ENCODE data around the gene RGS14. TPM values are rescaled to one million over a fixed set of nuclear protein-coding genes. Genes with fewer than 3 reads are reported as not detected.

The RGS14 gene
- total RNA-seq, 1 donor from 2014 or later = 6.2 TPM

DNA sequence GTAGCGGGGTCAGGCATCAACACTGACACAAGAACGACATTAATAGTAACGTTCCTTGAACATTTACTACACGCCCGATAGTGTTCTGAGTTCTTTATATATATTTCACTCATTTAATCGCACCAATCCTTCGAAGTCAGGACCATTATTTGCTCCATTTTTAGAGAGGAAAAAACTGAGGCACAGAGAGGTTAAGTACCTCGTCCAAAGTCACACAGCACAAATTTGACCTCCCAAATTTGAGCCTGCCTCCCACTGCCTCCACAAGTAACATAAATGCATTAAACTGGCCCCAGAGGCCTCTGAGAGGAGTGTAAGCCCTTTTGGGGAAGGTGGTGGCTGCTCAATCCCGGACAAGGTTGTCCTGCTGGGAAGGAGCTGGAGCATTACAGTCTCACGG lies 5.8 kb downstream of the RGS14 start:
- Mint-ChIP-seq H3K4me3 (ENCODE audit: unreplicated experiment) (peak overlapping the region; percentile 71), H3K9me3 (ENCODE audit: unreplicated experiment) (no peaks in the 10 kb centered on the region), H3K36me3 (ENCODE audit: unreplicated experiment) (no peaks in the 10 kb centered on the region), H3K27me3 (ENCODE audit: unreplicated experiment) (peaks cover 9% of the 10 kb centered on the region), H3K27ac (ENCODE audit: unreplicated experiment) (no peak overlapping the region), H3K4me1 (ENCODE audit: unreplicated experiment) (peaks cover 17% of the 10 kb centered on the region)
- TF ChIP-seq, protein P1, sequence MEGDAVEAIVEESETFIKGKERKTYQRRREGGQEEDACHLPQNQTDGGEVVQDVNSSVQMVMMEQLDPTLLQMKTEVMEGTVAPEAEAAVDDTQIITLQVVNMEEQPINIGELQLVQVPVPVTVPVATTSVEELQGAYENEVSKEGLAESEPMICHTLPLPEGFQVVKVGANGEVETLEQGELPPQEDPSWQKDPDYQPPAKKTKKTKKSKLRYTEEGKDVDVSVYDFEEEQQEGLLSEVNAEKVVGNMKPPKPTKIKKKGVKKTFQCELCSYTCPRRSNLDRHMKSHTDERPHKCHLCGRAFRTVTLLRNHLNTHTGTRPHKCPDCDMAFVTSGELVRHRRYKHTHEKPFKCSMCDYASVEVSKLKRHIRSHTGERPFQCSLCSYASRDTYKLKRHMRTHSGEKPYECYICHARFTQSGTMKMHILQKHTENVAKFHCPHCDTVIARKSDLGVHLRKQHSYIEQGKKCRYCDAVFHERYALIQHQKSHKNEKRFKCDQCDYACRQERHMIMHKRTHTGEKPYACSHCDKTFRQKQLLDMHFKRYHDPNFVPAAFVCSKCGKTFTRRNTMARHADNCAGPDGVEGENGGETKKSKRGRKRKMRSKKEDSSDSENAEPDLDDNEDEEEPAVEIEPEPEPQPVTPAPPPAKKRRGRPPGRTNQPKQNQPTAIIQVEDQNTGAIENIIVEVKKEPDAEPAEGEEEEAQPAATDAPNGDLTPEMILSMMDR (IDR thresholded peaks at IDR 0.05) = no peak
- DNase-seq (ENCODE audit: extremely low spot score, unreplicated experiment) = no peak

DNA sequence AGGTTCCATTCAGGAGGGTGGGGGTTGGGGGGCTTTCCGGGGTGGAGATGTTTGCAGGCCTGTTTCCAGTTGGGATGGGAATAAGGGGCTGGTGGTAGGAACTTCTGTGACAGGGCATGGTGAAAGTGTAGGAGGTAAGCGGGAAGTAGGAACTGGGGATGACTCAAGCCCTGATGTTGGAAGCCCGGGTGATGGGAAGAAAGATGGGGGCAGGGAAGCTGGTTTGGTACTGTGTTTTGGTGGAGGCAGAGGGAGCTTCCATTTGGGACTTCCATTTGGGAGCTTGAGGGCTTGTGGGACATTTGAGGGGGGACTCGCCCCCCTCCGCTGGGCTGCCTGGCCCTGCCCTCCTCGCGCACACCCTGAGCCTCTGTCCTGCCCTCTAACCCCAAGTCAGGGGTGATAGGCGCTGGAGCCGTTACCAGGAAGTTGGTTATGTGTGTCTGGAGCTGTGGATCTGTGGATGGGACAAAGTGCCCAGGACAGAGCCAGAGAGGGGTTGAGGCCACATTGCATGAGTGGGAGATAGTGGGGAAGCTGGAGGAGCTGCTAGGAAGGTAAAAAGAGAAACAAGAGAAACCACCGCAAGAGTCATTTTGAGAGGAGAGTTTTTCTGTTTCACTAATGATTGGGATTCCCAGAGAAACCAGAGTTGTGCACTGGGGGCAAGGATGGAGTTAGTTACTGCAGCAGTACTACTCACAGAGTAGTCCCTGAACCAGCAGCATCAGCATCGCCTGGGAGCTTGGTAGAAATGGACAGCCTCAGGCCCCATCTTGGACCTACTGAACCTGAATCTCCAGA lies 6.6 kb downstream of the RGS14 start:
- no peak overlapping the region for H3K4me3 Mint-ChIP-seq (ENCODE audit: unreplicated experiment)

DNA sequence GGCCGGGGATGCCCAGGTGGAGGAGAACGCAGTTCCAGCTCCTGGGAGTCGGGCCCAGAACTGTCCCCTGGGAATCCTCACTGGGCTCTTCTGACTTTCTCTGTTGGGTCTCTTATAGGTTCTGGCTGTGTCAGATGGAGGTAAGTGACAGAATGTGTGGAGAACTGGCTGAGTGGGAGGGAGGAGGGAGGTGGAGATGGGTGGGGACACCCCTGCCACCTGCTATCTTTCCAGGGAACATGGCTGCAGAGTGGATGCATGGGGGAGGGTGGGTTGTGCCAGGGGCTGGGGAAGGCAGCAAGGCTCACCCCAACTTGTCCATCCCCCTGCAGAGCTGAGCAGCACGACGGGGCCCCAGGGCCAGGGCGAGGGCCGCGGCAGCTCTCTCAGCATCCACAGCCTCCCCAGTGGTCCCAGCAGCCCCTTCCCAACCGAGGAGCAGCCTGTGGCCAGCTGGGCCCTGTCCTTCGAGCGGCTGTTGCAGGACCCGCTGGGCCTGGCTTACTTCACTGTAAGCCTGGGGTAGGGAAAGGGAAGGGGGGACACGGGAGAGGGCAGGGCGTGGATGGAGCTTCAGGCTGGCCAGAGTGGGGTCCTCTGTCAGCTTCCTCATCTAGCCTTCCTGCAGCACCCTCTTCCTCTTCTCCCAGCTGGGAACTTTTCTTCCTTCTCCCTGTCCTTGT lies 8.3 kb downstream of the RGS14 start:
- no peaks in the 10 kb centered on the region for H3K9me3 Mint-ChIP-seq (ENCODE audit: unreplicated experiment)
- no peak for DNase-seq (ENCODE audit: extremely low spot score, unreplicated experiment)
- TF ChIP-seq, protein P1 (IDR thresholded peaks at IDR 0.05) = no peak
- no peaks in the 10 kb centered on the region for H3K36me3 Mint-ChIP-seq (ENCODE audit: unreplicated experiment)
- no peaks in the 10 kb centered on the region for H3K27me3 Mint-ChIP-seq (ENCODE audit: unreplicated experiment)
- peak overlapping the region; percentile 97 for H3K27ac Mint-ChIP-seq (ENCODE audit: unreplicated experiment)
- H3K4me1 Mint-ChIP-seq (ENCODE audit: unreplicated experiment) = peaks cover 20% of the 10 kb centered on the region
- peak overlapping the region; percentile 83 for H3K4me3 Mint-ChIP-seq (ENCODE audit: unreplicated experiment)

More for the DNA sequence above, 6.6 kb downstream of the RGS14 start:
- no peak overlapping the region for H3K27ac Mint-ChIP-seq (ENCODE audit: unreplicated experiment)
- H3K4me1 Mint-ChIP-seq (ENCODE audit: unreplicated experiment) = peaks cover 19% of the 10 kb centered on the region
- no peaks in the 10 kb centered on the region for H3K36me3 Mint-ChIP-seq (ENCODE audit: unreplicated experiment)
- H3K9me3 Mint-ChIP-seq (ENCODE audit: unreplicated experiment) = no peaks in the 10 kb centered on the region
- DNase-seq (ENCODE audit: extremely low spot score, unreplicated experiment) = no peak
- H3K27me3 Mint-ChIP-seq (ENCODE audit: unreplicated experiment) = peaks cover 5% of the 10 kb centered on the region
- TF ChIP-seq, protein P1 (IDR thresholded peaks at IDR 0.05) = no peak

DNA sequence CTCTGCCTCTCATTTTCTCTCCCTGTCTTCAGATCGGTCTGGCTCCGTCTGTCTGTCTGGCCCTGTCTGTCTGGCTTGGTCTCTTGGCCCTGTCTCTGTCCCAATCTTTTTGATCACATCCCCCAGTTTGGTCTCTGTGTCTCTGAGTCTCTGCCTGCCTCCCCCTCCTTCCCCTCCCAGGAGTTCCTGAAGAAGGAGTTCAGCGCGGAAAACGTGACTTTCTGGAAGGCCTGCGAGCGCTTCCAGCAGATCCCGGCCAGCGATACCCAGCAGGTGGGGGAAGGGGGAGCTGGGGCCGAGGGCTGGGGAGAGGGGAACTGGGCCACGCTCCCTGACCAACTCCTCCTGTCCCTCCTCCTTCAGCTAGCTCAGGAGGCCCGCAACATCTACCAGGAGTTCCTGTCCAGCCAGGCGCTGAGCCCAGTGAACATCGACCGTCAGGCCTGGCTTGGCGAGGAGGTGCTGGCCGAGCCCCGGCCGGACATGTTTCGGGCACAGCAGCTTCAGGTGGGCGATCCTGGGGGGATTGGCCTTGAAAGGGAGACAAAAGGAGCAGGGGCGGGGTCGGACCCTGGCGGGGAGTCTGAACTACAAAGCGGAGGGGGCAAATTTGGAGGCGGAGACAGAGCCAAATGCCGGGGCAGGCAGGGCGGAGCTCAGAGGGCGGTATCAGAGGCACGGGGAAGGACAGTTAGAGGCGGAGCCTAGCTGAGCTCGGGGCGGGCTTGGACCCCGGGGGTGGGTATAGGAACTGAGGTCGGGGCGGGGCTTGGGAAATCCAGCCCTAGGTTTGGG lies 9.0 kb downstream of the RGS14 start:
- Mint-ChIP-seq H3K9me3 (ENCODE audit: unreplicated experiment) (no peaks in the 10 kb centered on the region), H3K4me1 (ENCODE audit: unreplicated experiment) (peaks cover 22% of the 10 kb centered on the region), H3K27ac (ENCODE audit: unreplicated experiment) (peak overlapping the region; percentile 97), H3K4me3 (ENCODE audit: unreplicated experiment) (peak overlapping the region; percentile 83), H3K27me3 (ENCODE audit: unreplicated experiment) (no peaks in the 10 kb centered on the region), H3K36me3 (ENCODE audit: unreplicated experiment) (no peaks in the 10 kb centered on the region)
- peak; percentile 95 for DNase-seq (ENCODE audit: extremely low spot score, unreplicated experiment)
- TF ChIP-seq, protein P1 (IDR thresholded peaks at IDR 0.05) = no peak
